Activated naive CD8-positive, alpha-beta T cell treated with anti-CD3 and anti-CD28 coated beads, Interleukin-2, amount 10 ng/mL, durations not matched to agents 7 days and 5 days (primary cell): ENCODE data around the gene TUB. TPM values are rescaled to one million over a fixed set of nuclear protein-coding genes. Genes with fewer than 3 reads are reported as not detected.

Source experiments
- ATAC-seq: fragments of 150-1000 bp; cut with Tn5 transposase; one replicate; pipeline ENCODE4 v1.10.0; 2021; ENCODE audit warnings: low read depth, moderate library complexity
- POLR2A ChIA-PET: fragments of 350-600 bp; sonication (Branson Sonifier 250); formaldehyde crosslinking; loops from one replicate; lab custom pipeline; 2021; ENCODE audit warnings: antibody characterized with exemption; lab: Charles Lee
- DNase-seq: peaks from one replicate; pipeline ENCODE4 v3.0.0; 2021
- H3K27ac Mint-ChIP-seq: one replicate; pipeline ENCODE4 v1.8.0; 2022; ENCODE audit warnings: mild to moderate bottlenecking, mixed read lengths
- H3K27me3 Mint-ChIP-seq: one replicate; pipeline ENCODE4 v1.8.0; 2022; ENCODE audit warnings: mild to moderate bottlenecking, moderate library complexity, mixed read lengths
- H3K36me3 Mint-ChIP-seq: one replicate; pipeline ENCODE4 v1.8.0; 2021; ENCODE audit warnings: mild to moderate bottlenecking, mixed read lengths
- H3K4me1 Mint-ChIP-seq: one replicate; pipeline ENCODE4 v1.8.0; 2021; ENCODE audit warnings: mixed read lengths
- H3K4me3 Mint-ChIP-seq: one replicate; pipeline ENCODE4 v1.8.0; 2022; ENCODE audit warnings: mild to moderate bottlenecking, moderate library complexity, mixed read lengths
- H3K9me3 Mint-ChIP-seq: one replicate; pipeline ENCODE4 v1.8.0; 2021; ENCODE audit warnings: mixed read lengths
- total RNA-seq, 2 experiments: library from RNA; stranded (reverse); gene quantifications; one replicate each; pipeline ENCODE4 v1.2.3, GENCODE V29; 2021

TUB gene
- total RNA-seq, 2 experiments from 2014 or later, result 0.14 TPM; not detected in 1

DNA sequence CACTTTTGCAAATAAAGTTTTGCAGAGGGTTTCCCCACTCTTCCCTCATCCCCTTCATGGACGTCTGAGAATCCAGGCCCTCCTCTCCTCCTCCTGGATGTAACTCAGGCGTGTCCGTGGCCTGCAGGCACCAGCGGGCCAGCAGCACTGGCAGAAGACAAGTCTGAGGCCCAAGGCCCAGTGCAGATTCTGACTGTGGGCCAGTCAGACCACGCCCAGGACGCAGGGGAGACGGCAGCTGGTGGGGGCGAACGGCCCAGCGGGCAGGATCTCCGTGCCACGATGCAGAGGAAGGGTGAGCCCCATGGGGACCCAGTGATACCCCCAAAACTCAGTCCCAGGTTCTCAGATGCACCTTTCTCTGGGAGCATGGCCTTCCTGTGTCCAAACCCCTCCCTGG, 14.4 kb downstream of the TUB start:
- Mint-ChIP-seq H3K36me3 (no peaks in the 10 kb centered on the region), H3K27me3 (peaks cover 3% of the 10 kb centered on the region), H3K27ac (no peak overlapping the region), H3K4me1 (no peaks in the 10 kb centered on the region), H3K4me3 (no peak overlapping the region), H3K9me3 (no peaks in the 10 kb centered on the region)
- POLR2A ChIA-PET, result no interaction called here
- DNase-seq (no peak), ATAC-seq (no peak)

DNA sequence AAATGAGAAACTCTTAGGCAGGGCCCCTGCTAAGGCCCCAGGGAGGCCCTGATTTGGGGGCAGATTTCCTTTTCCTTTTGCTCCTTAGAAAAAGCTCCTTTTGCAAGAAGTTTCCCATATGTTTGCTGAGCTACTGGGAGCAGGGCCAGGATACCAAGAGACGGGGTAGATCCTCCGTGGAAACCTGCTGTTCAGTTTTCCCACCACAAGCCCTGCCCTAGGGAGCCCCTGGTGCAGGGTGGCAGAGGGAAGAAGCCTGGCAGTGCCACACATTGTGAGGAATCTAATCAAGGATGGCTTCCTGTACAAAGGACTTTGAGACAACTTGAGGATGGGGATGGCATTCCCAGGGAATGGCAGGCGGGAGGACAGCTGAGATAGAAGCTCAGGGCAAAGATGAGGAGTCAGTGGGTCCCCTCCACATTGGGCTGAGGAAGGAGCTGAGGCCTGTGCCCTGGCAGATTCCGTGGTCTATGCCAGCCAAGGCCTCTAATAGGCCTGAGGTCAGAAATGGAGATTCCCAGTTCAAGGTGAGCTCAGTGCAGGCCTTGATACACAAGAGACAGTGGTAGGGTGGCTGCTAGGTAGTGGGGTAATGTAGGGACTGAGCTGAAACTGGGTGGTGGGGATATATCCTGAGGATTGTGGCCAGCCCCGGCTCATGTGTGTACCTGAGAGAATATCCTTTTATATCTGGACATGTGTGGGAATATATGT, 15.0 kb downstream of the TUB start:
- H3K27me3 Mint-ChIP-seq, result peaks cover 1% of the 10 kb centered on the region
- H3K27ac Mint-ChIP-seq, result no peak overlapping the region
- DNase-seq, result no peak
- no peaks in the 10 kb centered on the region for H3K4me1 Mint-ChIP-seq
- no peak for ATAC-seq
- no peaks in the 10 kb centered on the region for H3K9me3 Mint-ChIP-seq
- no peak overlapping the region for H3K4me3 Mint-ChIP-seq
- POLR2A ChIA-PET, result no interaction called here
- no peaks in the 10 kb centered on the region for H3K36me3 Mint-ChIP-seq

DNA sequence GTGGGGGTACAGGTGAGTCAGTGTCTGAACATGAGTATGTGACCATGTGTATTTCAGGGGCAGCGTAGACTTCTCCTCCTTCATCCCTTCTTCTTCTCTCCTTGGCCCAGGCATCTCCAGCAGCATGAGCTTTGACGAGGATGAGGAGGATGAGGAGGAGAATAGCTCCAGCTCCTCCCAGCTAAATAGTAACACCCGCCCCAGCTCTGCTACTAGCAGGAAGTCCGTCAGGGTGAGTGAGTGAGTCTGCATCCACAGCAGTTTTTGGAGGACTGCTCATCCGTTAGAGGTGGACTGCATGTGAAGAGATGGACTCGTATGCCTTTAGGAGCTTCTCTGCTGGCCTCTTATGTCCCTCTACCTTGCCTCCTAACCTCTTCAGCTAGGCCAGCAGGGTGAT, 15.6 kb downstream of the TUB start:
- no peak overlapping the region for H3K4me3 Mint-ChIP-seq
- H3K36me3 Mint-ChIP-seq, result no peaks in the 10 kb centered on the region
- H3K27me3 Mint-ChIP-seq, result peaks cover 1% of the 10 kb centered on the region
- no peak for ATAC-seq
- no peak for DNase-seq
- no peaks in the 10 kb centered on the region for H3K9me3 Mint-ChIP-seq
- H3K4me1 Mint-ChIP-seq, result no peaks in the 10 kb centered on the region
- POLR2A ChIA-PET, result no interaction called here
- no peak overlapping the region for H3K27ac Mint-ChIP-seq

DNA sequence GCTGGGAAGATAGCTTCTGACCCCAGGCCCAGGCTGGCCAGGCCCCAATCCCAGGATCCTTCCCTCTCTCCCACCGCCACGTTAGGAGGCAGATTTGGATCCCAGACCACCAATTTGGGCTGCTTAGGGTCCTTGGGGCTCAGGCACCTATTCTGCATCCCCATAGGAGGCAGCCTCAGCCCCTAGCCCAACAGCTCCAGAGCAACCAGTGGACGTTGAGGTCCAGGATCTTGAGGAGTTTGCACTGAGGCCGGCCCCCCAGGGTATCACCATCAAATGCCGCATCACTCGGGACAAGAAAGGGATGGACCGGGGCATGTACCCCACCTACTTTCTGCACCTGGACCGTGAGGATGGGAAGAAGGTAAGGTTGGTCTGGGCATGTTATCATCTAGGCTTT, 16.1 kb downstream of the TUB start:
- POLR2A ChIA-PET, result no interaction called here
- no peak for ATAC-seq
- no peaks in the 10 kb centered on the region for H3K9me3 Mint-ChIP-seq

DNA sequence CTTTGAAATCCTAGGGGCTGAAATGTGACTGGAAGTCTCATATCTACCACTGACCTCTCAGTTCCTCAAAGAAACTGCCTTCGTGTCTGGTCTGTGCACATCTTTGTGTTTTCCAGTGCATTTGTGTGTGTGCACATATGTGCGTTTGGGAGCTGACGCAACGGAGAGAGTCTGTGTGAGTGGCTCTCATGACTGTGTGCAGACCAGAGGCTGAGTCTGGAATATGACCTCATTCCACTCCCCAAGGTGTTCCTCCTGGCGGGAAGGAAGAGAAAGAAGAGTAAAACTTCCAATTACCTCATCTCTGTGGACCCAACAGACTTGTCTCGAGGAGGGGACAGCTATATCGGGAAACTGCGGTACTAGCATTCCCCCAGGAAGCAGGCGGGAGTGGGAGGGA, 16.5 kb downstream of the TUB start:
- no peaks in the 10 kb centered on the region for H3K36me3 Mint-ChIP-seq
- no peak for ATAC-seq
- no peak overlapping the region for H3K4me3 Mint-ChIP-seq
- H3K4me1 Mint-ChIP-seq, result no peaks in the 10 kb centered on the region
- H3K9me3 Mint-ChIP-seq, result no peaks in the 10 kb centered on the region
- no peak for DNase-seq
- no peak overlapping the region for H3K27ac Mint-ChIP-seq
- POLR2A ChIA-PET, result no interaction called here
- H3K27me3 Mint-ChIP-seq, result peaks cover 1% of the 10 kb centered on the region

More for the DNA sequence above, 16.1 kb downstream of the TUB start:
- Mint-ChIP-seq H3K27ac (no peak overlapping the region), H3K27me3 (peaks cover 1% of the 10 kb centered on the region), H3K36me3 (no peaks in the 10 kb centered on the region), H3K4me1 (no peaks in the 10 kb centered on the region), H3K4me3 (no peak overlapping the region)
- no peak for DNase-seq

DNA sequence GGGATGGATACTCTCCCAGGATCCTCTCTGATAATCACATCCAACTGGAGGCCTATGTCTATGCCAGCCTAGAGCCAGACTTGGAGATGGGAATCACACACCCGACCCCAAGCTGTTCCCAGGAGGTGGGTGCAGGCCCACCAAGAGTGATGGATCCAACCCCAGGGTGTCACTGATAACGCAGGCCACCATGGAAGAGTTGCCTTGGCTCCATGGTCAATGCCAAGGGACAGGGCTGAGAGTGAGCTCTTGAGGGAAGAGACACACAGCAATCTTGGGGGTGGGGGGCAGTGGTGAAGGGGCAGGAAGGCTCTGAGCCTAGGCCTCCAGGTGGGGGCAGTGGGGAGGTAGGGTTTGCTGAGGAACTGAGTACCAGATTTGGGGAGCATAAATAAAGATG, 16.9 kb downstream of the TUB start:
- ATAC-seq, result no peak
- Mint-ChIP-seq H3K4me1 (no peaks in the 10 kb centered on the region), H3K27ac (no peak overlapping the region), H3K27me3 (no peaks in the 10 kb centered on the region), H3K4me3 (no peak overlapping the region), H3K9me3 (no peaks in the 10 kb centered on the region), H3K36me3 (no peaks in the 10 kb centered on the region)
- POLR2A ChIA-PET, result no interaction called here
- no peak for DNase-seq

DNA sequence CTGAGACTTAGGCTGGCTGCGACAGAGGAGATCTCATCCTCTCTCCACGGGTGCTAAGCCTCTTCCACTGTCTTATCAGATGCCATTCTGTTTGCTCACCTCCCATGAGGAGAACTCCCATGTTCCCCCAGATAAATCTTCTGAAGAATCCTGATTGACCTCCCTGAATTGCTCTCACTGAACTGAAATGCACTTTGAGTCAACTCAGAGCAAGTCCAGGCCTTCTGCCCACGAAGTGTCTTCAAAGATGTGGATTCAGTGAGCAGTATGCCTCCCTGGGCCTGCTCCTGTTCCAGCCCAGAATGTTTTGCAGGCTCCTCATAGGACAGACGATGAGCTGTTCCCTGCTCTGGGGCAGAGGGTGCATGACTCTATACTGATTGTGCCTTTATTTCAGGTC, 17.4 kb downstream of the TUB start:
- Mint-ChIP-seq H3K9me3 (no peaks in the 10 kb centered on the region), H3K4me1 (no peaks in the 10 kb centered on the region), H3K36me3 (no peaks in the 10 kb centered on the region), H3K27ac (no peak overlapping the region), H3K4me3 (no peak overlapping the region), H3K27me3 (no peaks in the 10 kb centered on the region)
- ATAC-seq (no peak), DNase-seq (no peak)
- POLR2A ChIA-PET, result no interaction called here

DNA sequence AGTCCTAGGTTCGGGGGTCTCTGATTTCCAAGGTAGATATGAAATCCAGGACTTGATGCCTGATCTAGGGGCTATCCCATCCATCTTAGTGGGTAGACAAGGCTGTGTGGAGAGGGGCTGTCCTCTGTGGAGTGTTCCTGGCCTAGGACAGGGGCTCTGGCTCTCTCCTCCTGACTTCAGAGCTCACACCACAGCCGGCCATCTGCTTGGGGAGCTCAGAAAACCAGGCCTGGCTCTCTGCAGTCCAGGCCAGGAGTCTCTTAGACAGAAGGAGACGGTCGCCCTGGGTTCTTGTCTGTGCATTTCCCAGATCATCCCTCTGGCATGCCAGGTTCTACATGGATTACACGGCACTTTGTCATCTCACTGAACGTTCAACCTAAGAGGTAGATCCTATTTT, 17.9 kb downstream of the TUB start:
- Mint-ChIP-seq H3K36me3 (no peaks in the 10 kb centered on the region), H3K9me3 (no peaks in the 10 kb centered on the region), H3K27me3 (no peaks in the 10 kb centered on the region), H3K4me3 (no peak overlapping the region), H3K27ac (no peak overlapping the region), H3K4me1 (no peaks in the 10 kb centered on the region)
- POLR2A ChIA-PET, result interaction anchor here (1.2 kb wide), 1 partner anchor 66 kb away, joined by 3 read pairs; no protein-coding TSS in a partner anchor
- DNase-seq (no peak), ATAC-seq (no peak)

DNA sequence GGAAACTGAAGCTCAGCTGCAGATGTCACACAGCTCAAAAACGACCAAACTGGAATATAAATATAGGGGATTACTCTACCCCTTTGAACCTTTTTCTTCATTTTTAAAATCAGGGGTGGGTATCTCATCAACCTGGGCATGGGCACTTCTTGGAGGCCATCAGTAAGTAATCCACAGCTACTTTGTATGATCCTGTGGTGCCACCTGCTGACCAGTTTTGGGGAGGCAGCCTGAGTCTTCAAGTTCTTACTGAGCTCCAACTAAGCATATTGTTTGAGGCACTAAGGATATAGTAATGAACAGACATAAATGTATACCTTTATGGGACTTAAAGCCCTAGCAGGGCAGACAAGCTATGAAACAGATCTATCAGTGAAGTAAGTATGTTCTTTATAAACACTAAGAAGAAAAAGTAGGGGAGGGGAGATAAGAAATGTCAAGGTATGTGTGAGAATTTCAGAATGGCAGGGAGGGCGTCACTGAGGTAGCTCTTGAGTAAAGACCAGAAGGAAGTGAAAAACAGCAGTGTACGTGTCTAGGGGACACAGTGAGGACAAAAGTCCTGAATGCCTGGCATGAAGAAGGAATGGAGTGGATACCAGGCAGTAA, 18.4 kb downstream of the TUB start:
- H3K27ac Mint-ChIP-seq, result no peak overlapping the region
- DNase-seq, result peak; percentile 73
- no peak overlapping the region for H3K4me3 Mint-ChIP-seq
- peak; percentile 70 for ATAC-seq
- H3K9me3 Mint-ChIP-seq, result no peaks in the 10 kb centered on the region
- no peaks in the 10 kb centered on the region for H3K27me3 Mint-ChIP-seq
- POLR2A ChIA-PET, result interaction anchor here (1.2 kb wide), 1 partner anchor 66 kb away, joined by 3 read pairs; no protein-coding TSS in a partner anchor
- no peaks in the 10 kb centered on the region for H3K36me3 Mint-ChIP-seq
- H3K4me1 Mint-ChIP-seq, result no peaks in the 10 kb centered on the region

DNA sequence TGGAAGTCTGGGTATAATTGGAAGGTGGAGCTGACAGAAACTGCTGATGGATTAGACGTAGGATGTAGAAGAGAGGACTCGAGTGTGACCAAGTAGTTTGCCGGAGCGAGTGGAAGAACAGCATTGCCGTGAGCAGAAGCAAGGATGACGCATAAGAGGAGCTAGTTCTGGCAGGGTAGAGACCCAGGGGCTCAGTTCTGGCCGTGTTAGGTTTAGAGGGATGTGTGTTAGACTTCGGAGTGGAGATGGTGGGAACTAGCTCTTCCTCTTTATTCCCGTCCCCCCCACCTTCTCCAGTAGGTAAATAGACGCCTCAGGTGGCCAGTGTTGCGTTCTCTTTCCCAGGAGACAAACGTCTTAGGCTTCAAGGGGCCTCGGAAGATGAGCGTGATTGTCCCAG, 19.1 kb downstream of the TUB start:
- ATAC-seq (no peak), DNase-seq (no peak)
- Mint-ChIP-seq H3K36me3 (no peaks in the 10 kb centered on the region), H3K9me3 (no peaks in the 10 kb centered on the region), H3K27me3 (no peaks in the 10 kb centered on the region), H3K4me3 (no peak overlapping the region), H3K27ac (no peak overlapping the region), H3K4me1 (no peaks in the 10 kb centered on the region)
- POLR2A ChIA-PET, result interaction anchor here (1.2 kb wide), 1 partner anchor 67 kb away, joined by 3 read pairs; no protein-coding TSS in a partner anchor

DNA sequence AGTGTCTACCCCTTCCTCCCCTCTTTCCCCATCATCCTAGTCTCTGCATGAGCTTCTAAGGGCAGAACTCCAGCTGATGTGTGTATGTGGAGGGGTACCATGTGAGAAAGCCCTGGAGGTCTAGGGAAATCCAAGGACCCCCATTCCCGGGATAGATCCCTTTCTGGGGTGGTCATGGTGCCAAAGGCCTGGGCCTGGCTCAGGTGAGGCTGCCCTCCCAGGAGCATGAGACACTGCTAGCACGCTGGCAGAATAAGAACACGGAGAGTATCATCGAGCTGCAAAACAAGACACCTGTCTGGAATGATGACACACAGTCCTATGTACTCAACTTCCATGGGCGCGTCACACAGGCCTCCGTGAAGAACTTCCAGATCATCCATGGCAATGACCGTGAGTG, 19.6 kb downstream of the TUB start:
- Mint-ChIP-seq H3K36me3 (no peaks in the 10 kb centered on the region), H3K4me1 (no peaks in the 10 kb centered on the region), H3K27me3 (no peaks in the 10 kb centered on the region), H3K4me3 (no peak overlapping the region), H3K27ac (no peak overlapping the region), H3K9me3 (no peaks in the 10 kb centered on the region)
- DNase-seq (no peak), ATAC-seq (no peak)
- POLR2A ChIA-PET, result no interaction called here

DNA sequence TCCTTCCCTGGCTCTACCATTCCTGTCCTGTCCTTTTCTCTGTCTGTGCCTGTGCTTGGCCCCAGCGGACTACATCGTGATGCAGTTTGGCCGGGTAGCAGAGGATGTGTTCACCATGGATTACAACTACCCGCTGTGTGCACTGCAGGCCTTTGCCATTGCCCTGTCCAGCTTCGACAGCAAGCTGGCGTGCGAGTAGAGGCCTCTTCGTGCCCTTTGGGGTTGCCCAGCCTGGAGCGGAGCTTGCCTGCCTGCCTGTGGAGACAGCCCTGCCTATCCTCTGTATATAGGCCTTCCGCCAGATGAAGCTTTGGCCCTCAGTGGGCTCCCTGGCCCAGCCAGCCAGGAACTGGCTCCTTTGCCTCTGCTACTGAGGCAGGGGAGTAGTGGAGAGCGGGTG, 20.4 kb downstream of the TUB start:
- no peak overlapping the region for H3K4me3 Mint-ChIP-seq
- H3K4me1 Mint-ChIP-seq, result no peaks in the 10 kb centered on the region
- no peaks in the 10 kb centered on the region for H3K27me3 Mint-ChIP-seq
- POLR2A ChIA-PET, result no interaction called here
- no peak overlapping the region for H3K27ac Mint-ChIP-seq
- no peaks in the 10 kb centered on the region for H3K36me3 Mint-ChIP-seq
- ATAC-seq (no peak), DNase-seq (no peak)
- no peaks in the 10 kb centered on the region for H3K9me3 Mint-ChIP-seq

DNA sequence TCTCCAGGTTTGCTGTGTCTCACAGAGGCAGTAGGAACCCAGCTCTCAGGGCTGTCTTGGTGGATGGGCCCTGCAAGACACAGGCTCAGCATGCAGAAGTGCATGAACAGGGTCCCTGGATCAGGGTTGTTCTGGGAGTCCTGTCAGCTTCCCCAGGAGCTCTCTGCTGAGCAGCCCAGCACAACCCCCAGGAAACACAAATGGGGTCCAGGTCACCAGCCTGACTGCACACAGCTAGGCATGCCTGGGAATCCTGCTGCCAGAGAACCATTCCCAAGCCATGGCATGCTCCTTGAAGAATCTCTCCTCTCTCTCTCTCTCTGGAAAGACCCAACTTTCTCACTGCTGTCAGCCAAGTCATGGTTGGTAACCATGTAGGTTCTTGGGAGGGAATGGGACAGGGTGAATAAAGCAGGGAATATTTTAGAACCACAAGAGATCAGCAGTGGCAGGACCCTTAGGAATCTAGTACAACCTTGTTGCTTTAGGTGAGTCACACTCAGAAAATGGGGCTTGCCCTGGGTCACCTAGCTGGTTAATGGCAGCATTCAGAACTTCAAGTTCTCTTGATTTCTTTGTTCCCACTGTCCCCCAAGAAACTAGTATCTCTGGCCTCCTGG, 21.4 kb downstream of the TUB start:
- Mint-ChIP-seq H3K9me3 (no peaks in the 10 kb centered on the region), H3K36me3 (no peaks in the 10 kb centered on the region), H3K27me3 (no peaks in the 10 kb centered on the region), H3K4me1 (no peaks in the 10 kb centered on the region), H3K27ac (no peak overlapping the region), H3K4me3 (no peak overlapping the region)
- DNase-seq (no peak), ATAC-seq (no peak)
- POLR2A ChIA-PET, result no interaction called here

DNA sequence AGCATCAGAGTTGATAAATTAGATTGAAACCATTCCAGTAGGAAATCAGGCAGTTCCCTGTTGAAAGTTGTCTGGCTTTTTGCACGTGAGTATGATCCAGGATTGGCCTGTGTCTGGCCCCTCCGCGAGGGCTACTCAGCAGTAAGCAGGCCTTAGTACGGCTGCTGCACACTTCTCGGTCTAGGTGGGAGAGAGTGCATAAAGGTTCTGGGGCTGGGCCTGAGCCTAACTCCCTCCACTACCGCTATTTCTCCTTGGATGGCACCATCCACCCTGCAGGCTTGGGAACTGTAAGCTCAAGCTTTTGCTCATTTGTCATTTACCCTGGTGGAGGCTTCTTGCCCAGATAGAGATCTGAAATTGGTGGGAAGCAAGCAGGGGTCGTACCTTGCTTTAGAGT, 22.0 kb downstream of the TUB start:
- Mint-ChIP-seq H3K36me3 (no peaks in the 10 kb centered on the region), H3K27ac (no peak overlapping the region)
- no peak for ATAC-seq

More for the DNA sequence above, 22.0 kb downstream of the TUB start:
- no peaks in the 10 kb centered on the region for H3K9me3 Mint-ChIP-seq
- no peaks in the 10 kb centered on the region for H3K27me3 Mint-ChIP-seq
- no peak overlapping the region for H3K4me3 Mint-ChIP-seq
- DNase-seq, result no peak
- H3K4me1 Mint-ChIP-seq, result no peaks in the 10 kb centered on the region
- POLR2A ChIA-PET, result no interaction called here
